Activated CD8-positive, alpha-beta T cell treated with anti-CD3 and anti-CD28 coated beads for 36 hours (primary cell): ENCODE results near the gene CDH23. TPM values are rescaled to one million over a fixed set of nuclear protein-coding genes. Genes with fewer than 3 reads are reported as not detected.

Experiments
- ATAC-seq: fragments of 200-7000 bp; cut with Tn5 transposase; one replicate; pipeline ENCODE4 v1.10.0; 2021; ENCODE audit warnings: mild to moderate bottlenecking, moderate library complexity
- CTCF ChIA-PET: fragments of 350-600 bp; sonication (Branson Sonifier 250); formaldehyde crosslinking; loops from one replicate; lab custom pipeline; 2021; ENCODE audit warnings: antibody characterized with exemption; lab: Charles Lee
- POLR2A ChIA-PET: fragments of 350-600 bp; sonication (Branson Sonifier 250); formaldehyde crosslinking; loops from one replicate; lab custom pipeline; 2021; ENCODE audit warnings: antibody characterized with exemption; lab: Charles Lee
- DNase-seq: peaks from one replicate; pipeline ENCODE4 v3.0.0-alpha.2; 2020
- H3K27ac Mint-ChIP-seq: one replicate; pipeline ENCODE4 v1.8.0; 2021; ENCODE audit warnings: mild to moderate bottlenecking, mixed read lengths
- H3K27me3 Mint-ChIP-seq: one replicate; pipeline ENCODE4 v1.8.0; 2021; ENCODE audit warnings: mixed read lengths
- H3K36me3 Mint-ChIP-seq: one replicate; pipeline ENCODE4 v1.8.0; 2021; ENCODE audit warnings: low read depth, mixed read lengths
- H3K4me1 Mint-ChIP-seq: one replicate; pipeline ENCODE4 v1.8.0; 2021; ENCODE audit warnings: low read depth, mixed read lengths
- H3K4me3 Mint-ChIP-seq: one replicate; pipeline ENCODE4 v1.8.0; 2021; ENCODE audit warnings: mild to moderate bottlenecking, moderate library complexity, mixed read lengths
- H3K9me3 Mint-ChIP-seq: one replicate; pipeline ENCODE4 v1.8.0; 2021; ENCODE audit warnings: mixed read lengths
- CTCF ChIP-seq: fragments of 200-600 bp; IDR thresholded peaks from one replicate; pipeline ENCODE4 v1.8.0; 2022; ENCODE audit warnings: antibody characterized with exemption, mild to moderate bottlenecking
- intact Hi-C: fragments of 100-400 bp; cut with micrococcal nuclease; formaldehyde crosslinking; loops from one replicate; pipeline ENCODE4 v1.10.0; 2022
- total RNA-seq, 2 experiments: library from RNA; stranded (reverse); gene quantifications; one replicate each; pipeline ENCODE4 v1.2.3, GENCODE V29; 2021

The CDH23 gene
- total RNA-seq, 2 experiments from 2014 or later = 2.4 to 2.7 TPM

GRCh38 chr10:71743089-71743838 lies 346.5 kb downstream of the CDH23 start:
- H3K27me3 Mint-ChIP-seq = no peaks in the 10 kb centered on the region
- TF ChIP-seq CTCF = no peak
- ChIA-PET CTCF (interaction anchor here (0.6 to 4.5 kb wide), 10 partner anchors 10 to 916 kb away, joined by 3 to 31 read pairs (median 6); partner anchors contain the start of gene VSIR), POLR2A (interaction anchor here (0.5 to 7.9 kb wide), 6 partner anchors 10 to 596 kb away, joined by 3 to 59 read pairs (median 6); partner anchors contain the start of gene VSIR)
- no peak for ATAC-seq
- intact Hi-C loops = no loop called here
- no peak overlapping the region for H3K4me3 Mint-ChIP-seq
- peaks cover 25% of the 10 kb centered on the region for H3K36me3 Mint-ChIP-seq
- H3K9me3 Mint-ChIP-seq = peaks cover 12% of the 10 kb centered on the region
- DNase-seq = no peak
- peaks cover 100% of the 10 kb centered on the region for H3K4me1 Mint-ChIP-seq
- H3K27ac Mint-ChIP-seq = peak overlapping the region; percentile 85

- no peaks in the 10 kb centered on the region for H3K27me3 Mint-ChIP-seq
- ATAC-seq (no peak), DNase-seq (no peak)
- POLR2A ChIA-PET = interaction anchor here (0.5 to 7.9 kb wide), 5 partner anchors 14 to 596 kb away, joined by 3 to 59 read pairs (median 4); partner anchors contain the start of gene VSIR
- H3K9me3 Mint-ChIP-seq = peaks cover 12% of the 10 kb centered on the region
- peaks cover 100% of the 10 kb centered on the region for H3K4me1 Mint-ChIP-seq
- H3K27ac Mint-ChIP-seq = peak overlapping the region; percentile 85
- intact Hi-C loops = no loop called here
- no peak for TF ChIP-seq CTCF
- peaks cover 30% of the 10 kb centered on the region for H3K36me3 Mint-ChIP-seq
- CTCF ChIA-PET = interaction anchor here (1.2 to 4.5 kb wide), 4 partner anchors 11 to 46 kb away, joined by 4 to 31 read pairs (median 7); no protein-coding TSS in a partner anchor
- no peak overlapping the region for H3K4me3 Mint-ChIP-seq
Observed at GRCh38 chr10:71743866-71744265, 347.1 kb downstream of the CDH23 start.

GRCh38 chr10:71744897-71745663 lies 348.4 kb downstream of the CDH23 start:
- Mint-ChIP-seq H3K36me3 (peaks cover 35% of the 10 kb centered on the region), H3K4me3 (no peak overlapping the region), H3K27ac (peak overlapping the region; percentile 98), H3K4me1 (peaks cover 98% of the 10 kb centered on the region), H3K9me3 (peaks cover 12% of the 10 kb centered on the region), H3K27me3 (no peaks in the 10 kb centered on the region)
- ChIA-PET POLR2A (interaction anchor here (0.9 to 4.9 kb wide), 5 partner anchors 8 to 24 kb away, joined by 3 to 48 read pairs (median 29); no protein-coding TSS in a partner anchor), CTCF (interaction anchor here (1.9 kb wide), 1 partner anchor 10 kb away, joined by 8 read pairs; no protein-coding TSS in a partner anchor)
- TF ChIP-seq CTCF = no peak
- intact Hi-C loops = no loop called here
- DNase-seq (no peak), ATAC-seq (no peak)

- ATAC-seq = no peak
- TF ChIP-seq CTCF = no peak
- H3K27ac Mint-ChIP-seq = peak overlapping the region; percentile 98
- H3K4me3 Mint-ChIP-seq = no peak overlapping the region
- peaks cover 41% of the 10 kb centered on the region for H3K36me3 Mint-ChIP-seq
- DNase-seq = no peak
- intact Hi-C loops = no loop called here
- H3K4me1 Mint-ChIP-seq = peaks cover 98% of the 10 kb centered on the region
- ChIA-PET CTCF (interaction anchor here (0.8 to 4.0 kb wide), 6 partner anchors 10 to 49 kb away, joined by 3 to 20 read pairs (median 6); partner anchors contain the start of gene VSIR), POLR2A (interaction anchor here (0.8 to 4.9 kb wide), 6 partner anchors 9 to 23 kb away, joined by 3 to 48 read pairs (median 18); no protein-coding TSS in a partner anchor)
- H3K9me3 Mint-ChIP-seq = peaks cover 12% of the 10 kb centered on the region
- no peaks in the 10 kb centered on the region for H3K27me3 Mint-ChIP-seq
Observed at GRCh38 chr10:71745664-71746250, 349.0 kb downstream of the CDH23 start.
